ENCODE data around the gene SPTBN2.

Gene SPTBN2

GRCh38 chr11:66728693-66729385 is at the start of gene SPTBN2:
TSS of gene SPTBN2 (minus strand) at chr11:66729216. CDS start at chr11:66721240, 7,976 bp downstream.
- TF ChIP-seq MAX (IDR thresholded peaks at IDR 0.05) (no peak), ZBTB7A (IDR thresholded peaks at IDR 0.05; ENCODE audit: low read depth) (no peak), USF1 (IDR thresholded peaks at IDR 0.05) (no peak), TAF1 (IDR thresholded peaks at IDR 0.05; ENCODE audit: low read depth) (no peak), TCF12 (IDR thresholded peaks at IDR 0.05; ENCODE audit: low read depth) (no peak), CEBPB (IDR thresholded peaks at IDR 0.05) (no peak), YY1 (IDR thresholded peaks at IDR 0.05; ENCODE audit: low read depth) (no peak)

GRCh38 chr11:66768818-66769217 is 39.8 kb upstream of the SPTBN2 start:
- no peak for TF ChIP-seq YY1 (IDR thresholded peaks at IDR 0.05; ENCODE audit: low read depth)
- TF ChIP-seq TCF12 (IDR thresholded peaks at IDR 0.05; ENCODE audit: low read depth), result no peak
- TF ChIP-seq FOXM1 (IDR thresholded peaks at IDR 0.05; ENCODE audit: borderline replicate concordance, low read depth), result no peak

GRCh38 chr11:66768088-66768521 is 39.1 kb upstream of the SPTBN2 start:
- TF ChIP-seq MAX (IDR thresholded peaks at IDR 0.05), result no peak
- no peak for TF ChIP-seq RAD21 (IDR thresholded peaks at IDR 0.05; ENCODE audit: low read depth)
- TF ChIP-seq YY1 (IDR thresholded peaks at IDR 0.05; ENCODE audit: low read depth), result no peak
- TF ChIP-seq FOXM1 (IDR thresholded peaks at IDR 0.05; ENCODE audit: borderline replicate concordance, low read depth), result no peak
- no peak for TF ChIP-seq USF1 (IDR thresholded peaks at IDR 0.05)
- no peak for TF ChIP-seq TAF1 (IDR thresholded peaks at IDR 0.05; ENCODE audit: low read depth)
- TF ChIP-seq TEAD4 (IDR thresholded peaks at IDR 0.05), result no peak
- no peak for TF ChIP-seq NFIC (IDR thresholded peaks at IDR 0.05)

GRCh38 chr11:66767666-66768065 is 38.6 kb upstream of the SPTBN2 start:
- TF ChIP-seq TEAD4 (IDR thresholded peaks at IDR 0.05) (no peak), ZBTB7A (IDR thresholded peaks at IDR 0.05; ENCODE audit: low read depth) (no peak), YY1 (IDR thresholded peaks at IDR 0.05; ENCODE audit: low read depth) (no peak), CEBPB (IDR thresholded peaks at IDR 0.05) (no peak), TAF1 (IDR thresholded peaks at IDR 0.05; ENCODE audit: low read depth) (no peak), CREB1 (IDR thresholded peaks at IDR 0.05; ENCODE audit: low read depth) (no peak), EP300 (IDR thresholded peaks at IDR 0.05; ENCODE audit: borderline replicate concordance) (no peak), USF1 (IDR thresholded peaks at IDR 0.05) (no peak), RAD21 (IDR thresholded peaks at IDR 0.05; ENCODE audit: low read depth) (no peak), REST (IDR thresholded peaks at IDR 0.05; ENCODE audit: low read depth) (no peak), TCF12 (IDR thresholded peaks at IDR 0.05; ENCODE audit: low read depth) (no peak)

GRCh38 chr11:66766681-66767080 is 37.7 kb upstream of the SPTBN2 start:
- TF ChIP-seq YY1 (IDR thresholded peaks at IDR 0.05; ENCODE audit: low read depth) (no peak), TAF1 (IDR thresholded peaks at IDR 0.05; ENCODE audit: low read depth) (no peak)

- TF ChIP-seq USF1 (IDR thresholded peaks at IDR 0.05) (no peak), TCF12 (IDR thresholded peaks at IDR 0.05; ENCODE audit: low read depth) (no peak), NFIC (IDR thresholded peaks at IDR 0.05) (no peak), EP300 (IDR thresholded peaks at IDR 0.05; ENCODE audit: borderline replicate concordance) (no peak), TEAD4 (IDR thresholded peaks at IDR 0.05) (no peak), CREB1 (IDR thresholded peaks at IDR 0.05; ENCODE audit: low read depth) (no peak), YY1 (IDR thresholded peaks at IDR 0.05; ENCODE audit: low read depth) (no peak), MAX (IDR thresholded peaks at IDR 0.05) (no peak)
Observed at GRCh38 chr11:66762088-66762487, 33.1 kb upstream of the SPTBN2 start.

- TF ChIP-seq YY1 (IDR thresholded peaks at IDR 0.05; ENCODE audit: low read depth), result no peak
- no peak for TF ChIP-seq TAF1 (IDR thresholded peaks at IDR 0.05; ENCODE audit: low read depth)
- TF ChIP-seq TCF12 (IDR thresholded peaks at IDR 0.05; ENCODE audit: low read depth), result no peak
- TF ChIP-seq TEAD4 (IDR thresholded peaks at IDR 0.05), result no peak
- no peak for TF ChIP-seq ZBTB7A (IDR thresholded peaks at IDR 0.05; ENCODE audit: low read depth)
- TF ChIP-seq CEBPB (IDR thresholded peaks at IDR 0.05), result no peak
- no peak for TF ChIP-seq RAD21 (IDR thresholded peaks at IDR 0.05; ENCODE audit: low read depth)
Observed at GRCh38 chr11:66752148-66752547, 23.1 kb upstream of the SPTBN2 start.

All from Ishikawa (cell line).